HL-60/S4 treated with phorbol 12-myristate 13-acetate at 8.2 ng/mL for 4 days and 3 days (cell line): Measurements from ENCODE around the gene PLCG1.
"Not testable (repeated sequence)": the region's sequence is repeated elsewhere in the genome, so short reads cannot be mapped to it uniquely, and the experiment has no call there.

Experiments
- in situ Hi-C: fragments of 300-500 bp; cut with MboI; formaldehyde crosslinking; loops from 2 replicates; pipeline ENCODE4 v1.15.0; 2022; ENCODE audit warnings: low sequenced_read_pairs

The PLCG1 gene

DNA sequence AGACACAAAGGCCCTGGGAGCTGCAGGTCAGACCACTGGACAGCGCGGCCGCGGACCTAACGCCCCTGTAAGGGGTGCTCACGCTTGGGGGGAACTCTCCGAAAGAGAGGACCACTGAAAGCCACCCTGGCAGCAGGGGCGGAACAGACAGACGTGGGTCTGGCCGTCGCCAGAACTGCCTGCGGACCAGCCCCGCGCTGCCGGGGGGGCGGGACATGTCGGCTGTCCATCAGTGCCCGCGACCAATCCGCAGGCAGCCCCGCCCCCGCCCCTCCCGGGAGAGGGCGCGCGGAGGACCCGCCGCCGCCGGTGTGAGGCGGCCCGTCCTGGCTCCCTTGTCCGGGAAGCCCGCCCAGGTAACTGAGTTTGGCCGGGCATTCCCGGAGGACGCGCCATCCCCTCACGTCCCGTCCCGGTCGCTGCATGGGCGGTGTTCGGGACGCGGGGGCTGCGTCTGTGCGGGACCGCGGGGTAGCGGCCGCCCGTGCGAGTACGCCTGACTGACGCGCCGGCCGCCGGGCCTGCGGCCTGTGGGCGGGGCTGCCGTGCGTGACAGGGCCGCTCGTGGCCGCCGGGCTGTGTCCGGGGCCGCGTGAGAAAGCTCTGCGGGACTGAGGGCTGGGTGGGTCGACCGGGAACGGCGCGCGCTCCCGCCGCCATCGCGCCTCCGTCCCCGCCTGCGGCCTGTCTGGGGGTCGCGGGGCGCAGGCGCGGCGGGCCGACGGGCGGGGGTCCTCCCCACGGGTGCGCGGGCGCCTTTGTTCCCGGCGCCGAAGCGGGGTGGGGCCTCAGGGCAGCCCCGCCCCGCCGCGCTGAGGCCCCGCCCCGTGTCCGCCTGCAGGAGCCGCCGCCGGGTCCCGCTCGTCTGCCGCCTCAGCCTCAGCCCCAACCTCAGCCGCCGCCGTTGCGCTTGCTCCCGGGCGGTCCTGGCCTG lies at the start of gene PLCG1:
PLCG1 (plus strand) TSS at position 864 of the 934 bp plus-strand sequence. CDS start 99 bp downstream, outside the sequence.
- in situ Hi-C loops, result no loop called here

DNA sequence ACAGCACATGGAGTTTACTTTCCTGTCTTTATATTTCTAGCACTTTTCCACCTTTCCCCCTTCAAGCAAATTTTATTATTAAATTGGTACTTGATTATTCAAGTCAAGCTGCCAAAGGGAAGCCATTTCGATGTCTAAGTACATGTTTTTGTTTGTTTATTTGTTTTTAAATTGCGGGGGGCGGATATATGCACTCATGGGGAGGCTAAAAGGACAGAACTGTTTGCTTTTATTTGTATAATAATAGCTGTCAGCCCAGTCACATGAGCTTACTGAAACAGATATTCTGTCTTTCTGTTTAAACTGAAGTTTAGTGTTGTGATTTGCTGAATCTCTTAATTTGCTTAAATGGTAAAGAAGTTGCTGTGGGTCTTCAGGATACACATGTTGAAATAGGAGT lies 49.6 kb upstream of the PLCG1 start:
- in situ Hi-C loops, result no loop called here

DNA sequence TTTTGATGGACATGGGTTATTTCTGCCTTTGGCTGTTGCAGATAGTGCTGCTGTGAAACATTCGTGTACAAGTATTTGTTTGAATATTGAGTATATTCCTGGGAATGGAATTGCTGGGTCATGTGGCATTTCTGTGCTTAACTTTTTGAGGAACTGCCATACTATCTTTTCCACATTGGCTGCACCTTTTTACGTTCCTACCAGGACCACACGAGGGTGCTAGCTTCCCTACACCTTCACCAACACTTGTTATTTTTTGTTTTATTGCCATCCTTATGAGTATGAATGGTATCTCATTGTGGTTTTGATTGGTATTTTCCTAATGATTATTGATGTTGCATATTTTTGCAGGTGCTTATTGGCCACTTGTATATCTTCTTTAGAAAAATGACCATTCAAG lies 47.8 kb upstream of the PLCG1 start:
- in situ Hi-C loops, result no loop called here

DNA sequence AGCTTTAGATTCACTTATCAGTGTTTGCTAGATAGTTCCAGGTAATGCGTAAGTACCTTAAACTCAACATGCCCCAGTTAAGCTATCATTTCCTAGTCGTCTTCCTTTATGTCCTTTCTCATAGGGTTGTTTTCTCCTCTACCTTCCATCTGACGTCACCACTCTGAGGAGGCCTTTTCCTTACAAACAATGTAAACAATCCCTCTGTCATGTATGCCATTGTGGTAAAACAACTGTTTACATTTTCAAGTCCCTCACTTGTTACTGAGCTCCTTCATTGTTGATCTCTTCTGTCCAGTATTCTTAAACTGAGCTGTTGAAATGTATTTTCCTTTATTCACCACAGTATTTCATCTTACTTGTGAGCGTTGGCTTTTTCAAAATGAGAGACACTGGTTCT lies 45.4 kb upstream of the PLCG1 start:
- in situ Hi-C loops, result loop anchor here (10.0 kb wide), 1 partner anchor 117 kb away; no protein-coding TSS in a partner anchor

DNA sequence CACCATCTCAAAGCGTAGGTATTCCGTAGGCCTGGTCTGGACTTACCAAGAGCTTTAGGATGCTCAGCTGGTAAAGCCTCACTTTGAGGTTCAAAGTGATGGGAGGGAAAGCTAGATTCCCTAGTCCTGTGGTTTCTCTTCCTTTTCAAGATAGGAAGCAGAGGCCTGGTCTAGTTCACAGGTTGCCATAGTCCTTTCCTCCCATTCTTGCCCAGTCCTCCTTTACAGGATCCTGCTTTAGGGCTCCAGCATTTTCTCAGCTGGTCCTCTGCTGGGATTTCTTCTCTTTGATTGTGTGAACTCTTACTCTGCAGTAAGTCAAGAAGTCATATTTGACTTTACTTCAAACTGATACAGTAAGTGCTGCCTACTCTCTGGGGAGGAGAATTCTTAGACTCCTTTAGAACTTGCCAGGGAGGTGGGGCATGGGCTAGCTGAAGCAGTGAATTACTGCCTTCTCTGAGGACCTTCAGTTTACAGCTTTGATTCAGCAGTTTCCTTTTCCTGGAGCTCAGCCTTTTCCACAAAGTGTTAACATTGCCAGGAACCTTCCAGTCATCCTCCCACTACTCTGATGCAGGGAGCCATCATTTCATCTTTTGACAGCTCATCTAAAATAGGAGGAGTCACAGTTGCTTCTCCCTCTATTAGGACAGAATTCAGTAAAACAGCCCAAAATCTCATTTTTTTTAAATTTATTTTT lies 42.8 kb upstream of the PLCG1 start:
- in situ Hi-C loops, result loop anchor here (10.0 kb wide), 1 partner anchor 120 kb away; no protein-coding TSS in a partner anchor

DNA sequence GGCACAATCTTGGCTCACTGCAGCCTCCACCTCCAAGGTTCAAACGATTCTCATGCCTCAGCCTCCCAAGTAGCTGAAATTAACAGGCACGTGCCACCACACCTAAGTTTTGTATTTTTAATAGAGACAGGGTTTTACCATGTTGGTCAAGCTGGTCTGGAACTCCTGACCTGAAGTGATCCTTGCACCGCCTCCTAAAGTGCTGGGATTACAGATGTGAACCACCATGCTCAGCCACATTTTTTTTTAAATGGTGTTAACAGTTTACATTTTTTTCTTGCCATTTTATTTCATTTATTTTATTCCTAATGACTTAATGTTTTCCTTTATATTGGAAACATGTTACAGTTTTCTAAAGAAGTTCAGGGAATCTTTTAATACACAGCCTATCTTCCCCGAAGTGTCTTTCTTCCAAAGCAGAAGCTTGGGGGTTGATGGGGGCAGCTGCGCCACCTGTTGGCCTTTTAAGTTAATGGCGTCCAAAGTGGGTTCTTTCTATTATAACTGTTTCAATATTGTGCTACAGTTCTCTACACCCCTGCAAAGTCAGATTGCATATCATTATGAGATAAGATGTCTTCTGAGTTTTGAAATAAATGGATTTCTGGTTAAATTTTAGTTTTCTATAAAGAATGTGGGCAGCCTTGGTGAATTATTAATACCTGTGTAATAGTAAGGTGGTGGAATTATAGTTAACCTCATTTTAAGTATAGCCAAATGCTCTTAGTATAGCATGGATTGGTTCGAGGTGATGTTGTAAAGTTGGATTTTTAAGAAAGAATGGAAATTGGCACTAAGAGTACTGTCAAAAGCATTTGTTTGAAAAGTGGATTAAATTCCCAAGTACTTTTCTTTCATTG lies 42.0 kb upstream of the PLCG1 start:
- in situ Hi-C loops, result loop anchor here (10.0 kb wide), 1 partner anchor 121 kb away; no protein-coding TSS in a partner anchor

DNA sequence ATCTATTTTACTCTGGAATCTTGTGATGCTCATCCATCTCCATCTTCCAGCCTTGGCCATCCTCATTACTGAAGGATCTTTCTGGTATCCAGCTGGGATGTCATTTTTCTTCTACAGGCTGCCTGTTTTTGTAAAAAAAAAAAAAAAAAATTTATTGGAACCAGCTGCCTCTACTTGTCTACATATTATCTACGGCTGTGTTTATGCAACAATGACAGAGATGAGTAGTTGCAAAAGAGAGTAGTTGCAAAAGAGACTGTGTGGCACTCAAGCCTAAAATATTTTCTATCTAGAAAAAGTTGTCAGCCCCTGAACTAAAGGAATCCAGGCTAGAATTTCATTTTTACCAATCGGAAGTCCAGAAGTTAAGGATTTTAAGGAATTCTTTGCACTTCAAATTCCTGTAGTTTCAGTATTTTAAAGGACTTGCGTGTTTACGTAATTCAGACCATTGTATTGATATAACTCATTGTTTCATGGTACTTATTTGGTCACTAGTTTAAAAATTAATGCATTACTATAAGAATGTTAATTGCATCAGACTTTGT lies 38.6 kb upstream of the PLCG1 start:
- in situ Hi-C loops, result loop anchor here (10.0 kb wide), 1 partner anchor 124 kb away; no protein-coding TSS in a partner anchor

DNA sequence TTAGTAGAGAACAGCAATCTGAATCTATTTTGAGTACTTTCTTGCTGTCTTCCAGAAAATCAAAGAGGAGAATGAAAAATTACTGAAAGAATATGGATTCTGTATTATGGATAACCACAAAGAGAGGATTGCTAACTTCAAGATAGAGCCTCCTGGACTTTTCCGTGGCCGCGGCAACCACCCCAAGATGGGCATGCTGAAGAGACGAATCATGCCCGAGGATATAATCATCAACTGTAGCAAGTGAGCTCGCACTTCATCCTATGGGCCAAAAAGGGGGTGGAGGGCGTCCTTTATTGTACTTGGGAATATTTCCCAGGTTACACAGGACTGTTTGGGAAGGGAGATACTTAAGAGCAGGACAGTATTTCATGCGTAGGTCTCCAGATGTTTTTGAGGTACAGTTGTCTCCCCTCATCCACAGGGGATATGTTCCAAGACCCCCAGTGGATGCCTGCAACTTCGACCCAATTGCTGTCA lies 37.3 kb upstream of the PLCG1 start:
- in situ Hi-C loops, result no loop called here

DNA sequence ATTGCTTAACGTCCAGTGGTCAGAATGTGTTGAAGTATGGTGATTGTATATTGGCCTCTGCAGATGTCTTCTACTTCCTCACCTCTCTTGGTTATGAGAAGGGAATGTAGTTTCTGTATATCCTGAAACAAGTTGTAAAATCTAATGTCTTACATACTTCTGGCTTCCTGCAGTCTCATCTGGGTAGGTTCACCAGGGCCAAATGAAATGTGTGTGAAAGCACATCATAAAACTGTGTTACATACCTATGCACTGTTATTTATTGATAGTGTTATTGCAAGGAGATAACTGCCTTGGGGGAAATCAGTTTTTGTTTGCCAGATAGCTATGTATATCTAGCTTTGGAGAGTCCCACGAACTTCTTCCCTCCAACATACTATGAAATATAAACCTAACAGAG lies 35.7 kb upstream of the PLCG1 start:
- in situ Hi-C loops, result no loop called here

DNA sequence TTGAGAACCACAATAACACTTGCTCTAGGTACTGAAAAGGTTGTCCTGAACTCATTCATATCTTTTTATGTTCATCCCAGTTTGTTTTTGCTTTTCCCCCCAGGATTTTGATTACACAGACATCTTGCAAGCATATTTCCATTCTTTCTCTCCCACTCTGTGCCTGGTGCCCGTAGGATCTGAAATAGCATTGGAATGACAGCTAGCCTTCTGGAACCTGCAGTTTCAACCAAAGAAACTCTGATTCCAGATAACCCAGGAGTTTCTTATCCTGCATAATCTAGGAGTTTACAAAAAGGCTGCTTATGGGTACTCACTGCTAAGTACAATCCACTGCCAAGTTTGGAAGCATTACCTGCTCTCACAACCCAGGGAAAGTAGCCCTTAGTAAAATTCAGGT lies 28.8 kb upstream of the PLCG1 start:
- in situ Hi-C loops, result no loop called here

DNA sequence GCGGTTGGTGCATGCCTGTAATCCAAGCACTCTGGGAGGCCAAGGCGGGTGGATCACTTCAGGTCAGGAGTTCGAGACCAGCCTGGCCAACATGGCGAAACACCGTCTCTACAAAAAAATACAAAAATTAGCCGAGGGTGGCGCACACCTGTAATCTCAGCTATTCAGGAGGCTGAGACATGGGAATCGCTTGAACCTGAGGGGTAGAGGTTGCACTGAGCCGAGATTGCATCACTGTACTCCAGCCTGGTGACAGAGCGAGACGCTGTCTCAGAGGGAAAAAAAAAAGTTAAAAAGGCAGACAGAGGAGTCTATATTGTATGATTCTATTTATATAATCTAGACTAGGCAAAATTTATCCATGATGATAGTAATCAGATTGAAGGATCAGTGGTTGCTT lies 27.3 kb upstream of the PLCG1 start:
- in situ Hi-C loops, result no loop called here

DNA sequence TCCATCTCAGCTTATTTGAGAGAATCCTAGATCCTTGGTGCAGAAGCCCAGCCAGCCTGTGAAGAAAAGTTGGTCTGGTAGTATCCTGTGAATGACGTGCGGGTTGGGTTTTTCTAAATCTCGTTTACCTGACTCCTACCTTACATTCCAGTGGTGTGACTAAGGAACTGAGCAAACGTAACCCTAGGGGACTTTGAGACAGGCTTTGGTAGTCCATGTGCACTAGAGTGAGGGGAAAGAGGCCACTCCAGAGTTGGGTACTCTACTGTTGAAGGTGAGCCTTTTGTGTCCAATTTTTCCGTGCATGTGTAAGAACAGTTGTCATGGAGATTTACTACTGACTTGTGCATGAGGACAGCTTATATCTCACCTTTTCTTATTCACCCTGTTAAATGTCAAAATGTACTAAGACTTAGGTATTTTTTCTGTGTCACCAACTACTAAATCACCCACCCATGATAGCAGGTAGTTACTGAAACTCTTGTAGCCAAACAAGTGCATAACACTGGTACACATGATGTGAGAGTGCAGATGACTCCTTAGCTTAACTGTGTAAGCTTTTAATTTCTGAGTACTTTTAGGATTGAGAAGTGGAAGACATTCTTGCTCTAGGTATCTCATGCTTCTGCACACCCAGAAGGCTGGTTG lies 26.3 kb upstream of the PLCG1 start:
- in situ Hi-C loops, result no loop called here

DNA sequence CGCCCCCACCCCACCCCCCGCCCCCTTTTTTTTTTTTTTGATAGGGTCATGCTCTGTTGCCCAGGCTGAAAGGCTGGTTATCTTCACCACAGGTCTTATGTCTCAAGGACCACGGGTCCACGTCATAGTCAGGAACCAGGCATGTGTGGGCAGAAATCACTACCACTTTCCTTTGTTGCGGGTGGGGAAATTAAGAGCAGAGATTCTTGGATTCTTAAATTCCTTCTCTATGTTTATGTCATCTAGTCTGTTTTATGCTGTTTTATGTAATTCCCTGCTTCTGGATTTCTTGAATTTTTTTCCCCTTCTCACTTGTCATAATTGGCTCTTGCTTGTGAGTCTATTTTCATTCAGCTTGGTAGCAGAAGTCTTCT lies 25.8 kb upstream of the PLCG1 start:
- in situ Hi-C loops, result no loop called here

DNA sequence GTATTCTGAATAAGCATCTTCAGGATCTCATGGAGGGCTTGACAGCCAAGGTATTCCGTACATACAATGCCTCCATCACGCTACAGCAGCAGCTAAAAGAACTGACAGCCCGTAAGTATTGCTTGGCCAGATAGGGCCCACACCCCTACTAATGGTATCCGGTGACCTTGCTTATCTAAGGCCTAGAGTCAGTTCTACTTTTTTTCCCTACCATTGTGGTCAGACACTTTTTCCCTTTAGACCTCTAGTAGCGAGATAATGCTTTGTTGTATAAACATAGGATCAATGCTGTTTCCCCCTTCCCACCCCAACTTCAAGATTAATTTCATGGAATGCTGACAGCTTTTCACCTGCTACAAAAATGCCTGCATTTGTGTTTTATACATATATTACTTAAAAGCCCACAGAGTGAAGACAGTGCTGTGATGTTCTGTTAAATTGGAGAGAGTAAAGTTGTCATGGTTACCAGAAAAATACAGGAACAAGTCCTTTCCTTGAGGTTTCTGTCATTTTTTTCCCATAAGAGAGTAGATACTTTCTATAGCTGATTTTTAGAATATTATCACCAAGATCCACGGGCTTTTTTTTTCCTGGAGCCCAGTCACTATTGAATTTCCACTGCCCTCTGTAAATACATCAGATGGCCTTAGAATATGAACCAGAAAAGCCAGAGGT lies 20.9 kb upstream of the PLCG1 start:
- in situ Hi-C loops, result no loop called here

DNA sequence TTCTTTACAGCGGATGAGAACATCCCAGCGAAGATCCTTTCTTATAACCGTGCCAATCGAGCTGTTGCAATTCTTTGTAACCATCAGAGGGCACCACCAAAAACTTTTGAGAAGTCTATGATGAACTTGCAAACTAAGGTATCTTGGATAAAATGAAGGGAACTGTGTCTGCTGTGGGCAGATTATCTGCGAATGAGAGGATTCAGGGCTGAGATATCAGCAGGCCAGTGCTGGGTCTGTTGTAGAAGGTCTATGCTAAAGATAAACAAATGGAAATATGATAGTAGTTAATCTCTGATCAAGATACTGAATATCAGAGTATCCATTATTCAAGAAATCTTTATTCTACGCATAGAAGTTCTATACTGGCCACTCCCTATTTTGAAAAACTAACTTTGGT lies 19.2 kb upstream of the PLCG1 start:
- in situ Hi-C loops, result not testable (repeated sequence)

DNA sequence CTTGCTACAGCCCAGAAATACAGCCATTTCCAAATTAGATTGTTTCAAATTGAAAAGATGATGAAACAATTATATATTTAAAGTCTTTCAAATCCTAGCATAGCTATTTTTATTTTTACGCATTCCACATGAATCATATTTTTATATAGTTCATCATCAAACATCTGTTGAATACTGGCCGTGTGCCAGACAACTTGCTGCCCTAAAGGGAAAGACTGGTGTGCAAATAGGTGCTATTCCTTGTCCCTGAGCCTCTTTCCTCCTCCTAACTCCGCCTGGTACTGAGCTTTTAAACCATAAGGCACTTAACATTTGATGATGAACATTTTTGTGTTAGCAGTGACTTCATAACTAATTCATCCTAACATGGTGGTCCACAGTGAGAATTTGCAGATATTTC lies 18.7 kb upstream of the PLCG1 start:
- in situ Hi-C loops, result no loop called here

DNA sequence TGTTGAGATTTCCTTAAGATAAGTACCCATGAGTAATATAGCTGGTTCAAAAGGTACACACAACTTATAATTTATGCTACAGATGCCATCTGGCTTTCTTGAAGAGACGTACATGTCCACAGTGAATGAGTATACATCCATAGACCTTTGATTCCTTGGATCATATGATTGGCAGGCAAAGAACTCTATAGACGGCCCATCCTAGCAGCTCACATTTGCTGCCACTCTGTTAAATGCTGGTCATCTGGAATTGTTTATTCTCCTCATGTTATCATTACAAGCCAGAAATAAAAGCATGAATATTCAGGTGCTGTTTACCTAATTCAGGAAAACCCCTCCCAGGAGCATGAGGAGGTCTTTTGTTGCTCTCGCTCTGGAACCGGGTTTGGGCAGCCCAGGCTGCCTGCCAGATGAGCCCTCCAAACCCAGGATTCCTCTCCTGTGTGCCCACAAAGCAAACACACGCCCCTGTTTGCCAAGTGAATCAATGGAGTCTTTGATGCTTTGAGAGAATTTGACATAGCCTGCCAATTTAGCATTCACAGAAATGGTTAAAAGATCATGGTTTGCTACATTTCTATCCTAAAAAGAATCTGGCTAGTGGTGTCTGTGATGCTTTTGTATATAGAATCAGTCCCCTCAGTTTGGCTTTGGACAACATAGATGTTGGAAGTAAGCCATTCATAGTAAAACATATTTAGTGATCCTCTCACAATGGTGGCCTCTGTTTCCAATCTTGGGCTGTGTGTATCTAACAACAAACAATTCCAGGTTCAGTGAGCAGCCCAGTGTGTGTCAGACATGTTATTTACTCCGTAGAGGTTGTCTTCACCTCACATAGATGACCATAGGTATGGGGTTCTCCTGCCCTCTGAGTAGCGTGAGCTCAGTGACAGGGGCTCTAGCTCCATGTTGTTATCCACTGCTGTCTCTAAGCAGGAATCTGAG lies 17.5 kb upstream of the PLCG1 start:
- in situ Hi-C loops, result no loop called here

DNA sequence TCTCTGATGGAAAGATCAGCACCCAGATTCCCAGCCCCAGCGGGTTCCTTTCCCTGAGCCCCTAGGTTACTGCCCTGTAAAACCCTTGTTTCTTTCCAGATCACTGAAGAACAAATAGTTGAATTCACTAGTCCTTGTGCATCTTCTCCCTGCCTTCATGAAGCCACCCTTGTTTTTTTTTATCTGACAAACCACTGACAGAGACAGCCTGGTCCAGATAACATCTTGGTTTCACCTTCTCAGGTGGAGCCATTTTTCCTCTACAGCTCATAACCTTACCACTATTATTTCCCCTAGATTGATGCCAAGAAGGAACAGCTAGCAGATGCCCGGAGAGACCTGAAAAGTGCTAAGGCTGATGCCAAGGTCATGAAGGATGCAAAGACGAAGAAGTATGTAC lies 15.9 kb upstream of the PLCG1 start:
- in situ Hi-C loops, result no loop called here
